CD14-positive monocyte (primary cell): ENCODE measurements around the gene GMDS. TPM values are rescaled to one million over a fixed set of nuclear protein-coding genes. Genes with fewer than 3 reads are reported as not detected.

ENCODE experiments used
- DNase-seq, 3 donors: peaks; one replicate each; pipeline ENCODE4 v3.0.0-alpha.2; 2011 to 2022
- H2AFZ ChIP-seq: 2 replicates; pipeline ENCODE4 v1.6.0; 2012; ENCODE audit warnings: mild to moderate bottlenecking, low read depth, low read length, inconsistent platforms; ENCODE audit not compliant: insufficient read depth, poor library complexity, severe bottlenecking
- H3K27ac ChIP-seq, 2 donors: 1 replicate in 1 of 2; 2 replicates in 1 of 2; pipeline ENCODE4 v1.5.1; 2012 to 2013; ENCODE audit warnings: low read length in 2 of 2, control low read depth in 1 of 2, inconsistent platforms in 1 of 2, low read depth in 1 of 2, mild to moderate bottlenecking in 1 of 2
- H3K27me3 ChIP-seq, 2 donors: one replicate each; pipeline versions ENCODE4 v1.6.0 to v1.6.1; 2011 to 2013; ENCODE audit warnings: low read length in 2 of 2; ENCODE audit not compliant: control insufficient read depth in 2 of 2, insufficient read depth in 2 of 2
- H3K36me3 ChIP-seq, 2 donors: replicated peaks in 1 of 2; 1 replicate in 1 of 2; 2 replicates in 1 of 2; pipeline versions ENCODE4 v1.5.1 to v1.6.1; 2012 to 2013; ENCODE audit warnings: low read length in 2 of 2, control low read depth in 1 of 2, inconsistent platforms in 1 of 2, mild to moderate bottlenecking in 1 of 2; ENCODE audit not compliant: insufficient read depth in 2 of 2, control insufficient read depth in 1 of 2
- H3K4me1 ChIP-seq, 2 donors: 1 replicate in 1 of 2; 2 replicates in 1 of 2; pipeline versions ENCODE4 v1.5.1 to v1.6.1; 2012 to 2013; ENCODE audit warnings: low read length in 2 of 2, control low read depth in 1 of 2, inconsistent platforms in 1 of 2, mild to moderate bottlenecking in 1 of 2, moderate library complexity in 1 of 2; ENCODE audit not compliant: insufficient read depth in 2 of 2, control insufficient read depth in 1 of 2
- H3K4me2 ChIP-seq: replicated peaks from 2 replicates; pipeline ENCODE3; 2012; ENCODE audit warnings: low read length, moderate library complexity, mild to moderate bottlenecking; ENCODE audit not compliant: poor library complexity, severe bottlenecking; ENCODE audit errors: extremely low read depth
- H3K4me3 ChIP-seq, 3 experiments: fragments of 200-600 bp in 1 of 3; sonication (generic) in 1 of 3; replicated peaks in 1 of 3; 1 replicate in 2 of 3; 2 replicates in 1 of 3; pipeline ENCODE4 v1.5.1; 2011 to 2013; ENCODE audit warnings: low read length in 3 of 3, mild to moderate bottlenecking in 3 of 3, control low read depth in 2 of 3, low read depth in 2 of 3, inconsistent platforms in 1 of 3, moderate library complexity in 1 of 3
- H3K79me2 ChIP-seq: 2 replicates; pipeline ENCODE4 v1.6.0; 2012; ENCODE audit warnings: mild to moderate bottlenecking, control low read depth, inconsistent platforms, low read length, moderate library complexity; ENCODE audit not compliant: insufficient read depth
- H3K9ac ChIP-seq: 2 replicates; pipeline ENCODE4 v1.6.0; 2017; ENCODE audit warnings: low read length, mild to moderate bottlenecking; ENCODE audit not compliant: insufficient read depth, poor library complexity, severe bottlenecking
- H3K9me3 ChIP-seq, 2 donors: replicated peaks in 1 of 2; 1 replicate in 1 of 2; 2 replicates in 1 of 2; pipeline versions ENCODE4 v1.5.1 to v1.6.1; 2012 to 2013; ENCODE audit warnings: low read length in 2 of 2, control low read depth in 1 of 2; ENCODE audit not compliant: control insufficient read depth in 1 of 2, insufficient read depth in 1 of 2
- H4K20me1 ChIP-seq: 2 replicates; pipeline ENCODE4 v1.6.0; 2012; ENCODE audit warnings: mild to moderate bottlenecking, low read length, control low read depth, moderate library complexity; ENCODE audit not compliant: insufficient read depth
- H3K27ac Mint-ChIP-seq, 7 donors: one replicate each; pipeline ENCODE4 v1.8.0; 2020; ENCODE audit warnings: mild to moderate bottlenecking in 7 of 7, mixed read lengths in 7 of 7, moderate library complexity in 6 of 7, inconsistent platforms in 2 of 7
- H3K27me3 Mint-ChIP-seq, 3 donors: one replicate each; pipeline ENCODE4 v1.8.0; 2021 to 2022; ENCODE audit warnings: low read depth in 3 of 3, mild to moderate bottlenecking in 3 of 3, mixed read lengths in 3 of 3, moderate library complexity in 3 of 3, inconsistent platforms in 1 of 3
- H3K36me3 Mint-ChIP-seq, 2 donors: one replicate each; pipeline ENCODE4 v1.8.0; 2020; ENCODE audit warnings: mixed read lengths in 2 of 2, inconsistent platforms in 1 of 2, mild to moderate bottlenecking in 1 of 2
- H3K4me1 Mint-ChIP-seq: one replicate; pipeline ENCODE4 v1.8.0; 2020; ENCODE audit warnings: mild to moderate bottlenecking, mixed read lengths
- H3K4me3 Mint-ChIP-seq, 2 donors: one replicate each; pipeline ENCODE4 v1.8.0; 2020; ENCODE audit warnings: mild to moderate bottlenecking in 2 of 2, mixed read lengths in 2 of 2, moderate library complexity in 1 of 2
- H3K9me3 Mint-ChIP-seq, 7 donors: one replicate each; pipeline ENCODE4 v1.8.0; 2020 to 2022; ENCODE audit warnings: mixed read lengths in 7 of 7, mild to moderate bottlenecking in 6 of 7, moderate library complexity in 6 of 7, inconsistent platforms in 2 of 7
- CTCF ChIP-seq: fragments of 200-600 bp; IDR thresholded peaks from one replicate; pipeline ENCODE4 v1.8.0; 2022; ENCODE audit warnings: antibody characterized with exemption, mild to moderate bottlenecking
- WGBS: methylation state at CpG from one replicate; pipeline ENCODE4 v1.1.5; 2013; ENCODE audit warnings: missing lambda C conversion rate; ENCODE audit not compliant: insufficient coverage; 5-methylcytosine and 5-hydroxymethylcytosine counted together
- intact Hi-C, 2 donors: fragments of 100-400 bp; cut with micrococcal nuclease; formaldehyde crosslinking; loops; one replicate each; pipeline versions ENCODE4 v1.15.0 to v1.15.1; 2023
- polyA plus RNA-seq, 3 donors: library from polyadenylated mRNA; depleted of rRNA in 1 of 3; unstranded in 2 of 3; stranded (reverse) in 1 of 3; fragments of 300-500 nt in 2 of 3; fragments of >200 nt in 1 of 3; fragmentation: Illumina TruSeq in 2 of 3; gene quantifications; 1 replicate in 2 of 3; 2 replicates in 1 of 3; pipeline ENCODE4 v1.2.3, GENCODE V29; 2012 to 2021

Gene GMDS
- polyA plus RNA-seq, 3 donors: 10.5 to 19.9 (median 17.6) TPM

GRCh38 chr6:1703091-1703855 lies 542.1 kb downstream of the GMDS start:
- Histone ChIP-seq H3K4me2 (no peak overlapping the region), H3K79me2 (no peaks in the 10 kb centered on the region), H3K4me3 (no peak overlapping the region), H3K9me3 (no peaks in the 10 kb centered on the region), H3K4me1 (peaks cover 7 to 8% of the 10 kb centered on the region in 2 donors), H3K9ac (no peak overlapping the region), H3K27me3 (no peaks in the 10 kb centered on the region), H4K20me1 (no peaks in the 10 kb centered on the region), H3K36me3 (no peaks in the 10 kb centered on the region), H2AFZ (no peak overlapping the region), H3K27ac (no peak overlapping the region)
- Mint-ChIP-seq H3K9me3 (no peaks in the 10 kb centered on the region), H3K4me3 (no peak overlapping the region), H3K36me3 (no peaks in the 10 kb centered on the region), H3K27me3 (peaks cover 0 to 1% (median 0%) of the 10 kb centered on the region in 3 donors), H3K27ac (no peak overlapping the region), H3K4me1 (peaks cover 10% of the 10 kb centered on the region)
- no peak for DNase-seq
- intact Hi-C loops: no loop called here
- 100% methylated on average over 3 of the region's 9 CpGs for WGBS
- TF ChIP-seq CTCF: no peak

GRCh38 chr6:1702580-1703051 lies 542.8 kb downstream of the GMDS start:
- Mint-ChIP-seq H3K36me3 (no peaks in the 10 kb centered on the region), H3K9me3 (no peaks in the 10 kb centered on the region), H3K4me1 (peaks cover 15% of the 10 kb centered on the region), H3K27ac (no peak overlapping the region), H3K4me3 (no peak overlapping the region), H3K27me3 (peaks cover 0 to 1% (median 0%) of the 10 kb centered on the region in 3 donors)
- no peak for DNase-seq
- Histone ChIP-seq H3K27ac (no peak overlapping the region), H3K9me3 (no peaks in the 10 kb centered on the region), H3K27me3 (no peaks in the 10 kb centered on the region), H3K4me2 (no peak overlapping the region), H3K36me3 (no peaks in the 10 kb centered on the region), H3K79me2 (no peaks in the 10 kb centered on the region), H4K20me1 (no peaks in the 10 kb centered on the region), H2AFZ (no peak overlapping the region), H3K4me1 (peaks cover 8 to 9% of the 10 kb centered on the region in 2 donors), H3K4me3 (no peak overlapping the region), H3K9ac (no peak overlapping the region)
- intact Hi-C loops: no loop called here
- TF ChIP-seq CTCF: no peak
- 96% methylated on average over 8 of the region's 8 CpGs for WGBS
